Measurements from ENCODE around the gene TMEM132D.

The TMEM132D gene

GRCh38 chr12:129067491-129067890 is 836.3 kb downstream of the TMEM132D start:
- TF ChIP-seq GATA3 (IDR thresholded peaks at IDR 0.05; ENCODE audit: low read depth, low read length) (no peak), GATA2 (IDR thresholded peaks at IDR 0.05; ENCODE audit: low read depth, low read length) (no peak)

- TF ChIP-seq GATA3 (IDR thresholded peaks at IDR 0.05; ENCODE audit: low read depth, low read length) (no peak), GATA2 (IDR thresholded peaks at IDR 0.05; ENCODE audit: low read depth, low read length) (no peak)
Measured at GRCh38 chr12:129064209-129064855, 839.5 kb downstream of the TMEM132D start.

GRCh38 chr12:129063600-129063999 is 840.2 kb downstream of the TMEM132D start:
- TF ChIP-seq GATA2 (IDR thresholded peaks at IDR 0.05; ENCODE audit: low read depth, low read length) (no peak), GATA3 (IDR thresholded peaks at IDR 0.05; ENCODE audit: low read depth, low read length) (no peak)

- no peak for TF ChIP-seq GATA2 (IDR thresholded peaks at IDR 0.05; ENCODE audit: low read depth, low read length)
- TF ChIP-seq GATA3 (IDR thresholded peaks at IDR 0.05; ENCODE audit: low read depth, low read length): no peak
Measured at GRCh38 chr12:129053232-129053631, 850.6 kb downstream of the TMEM132D start.

GRCh38 chr12:129052373-129052772 is 851.5 kb downstream of the TMEM132D start:
- TF ChIP-seq GATA3 (IDR thresholded peaks at IDR 0.05; ENCODE audit: low read depth, low read length) (no peak), GATA2 (IDR thresholded peaks at IDR 0.05; ENCODE audit: low read depth, low read length) (no peak)

GRCh38 chr12:129049917-129050316 is 853.9 kb downstream of the TMEM132D start:
- TF ChIP-seq GATA2 (IDR thresholded peaks at IDR 0.05; ENCODE audit: low read depth, low read length): no peak
- TF ChIP-seq GATA3 (IDR thresholded peaks at IDR 0.05; ENCODE audit: low read depth, low read length): no peak

GRCh38 chr12:129036135-129036534 is 867.7 kb downstream of the TMEM132D start:
- TF ChIP-seq GATA3 (IDR thresholded peaks at IDR 0.05; ENCODE audit: low read depth, low read length) (no peak), GATA2 (IDR thresholded peaks at IDR 0.05; ENCODE audit: low read depth, low read length) (no peak)

- TF ChIP-seq GATA3 (IDR thresholded peaks at IDR 0.05; ENCODE audit: low read depth, low read length) (no peak), GATA2 (IDR thresholded peaks at IDR 0.05; ENCODE audit: low read depth, low read length) (no peak)
Measured at GRCh38 chr12:129034558-129035289, 869.1 kb downstream of the TMEM132D start.

- TF ChIP-seq GATA2 (IDR thresholded peaks at IDR 0.05; ENCODE audit: low read depth, low read length): no peak
- TF ChIP-seq GATA3 (IDR thresholded peaks at IDR 0.05; ENCODE audit: low read depth, low read length): no peak
Measured at GRCh38 chr12:129028844-129029243, 875.0 kb downstream of the TMEM132D start.

- TF ChIP-seq GATA3 (IDR thresholded peaks at IDR 0.05; ENCODE audit: low read depth, low read length): no peak
- no peak for TF ChIP-seq GATA2 (IDR thresholded peaks at IDR 0.05; ENCODE audit: low read depth, low read length)
Measured at GRCh38 chr12:129025055-129025454, 878.8 kb downstream of the TMEM132D start.
